ENCODE data around the gene EGFLAM.

The EGFLAM gene

DNA sequence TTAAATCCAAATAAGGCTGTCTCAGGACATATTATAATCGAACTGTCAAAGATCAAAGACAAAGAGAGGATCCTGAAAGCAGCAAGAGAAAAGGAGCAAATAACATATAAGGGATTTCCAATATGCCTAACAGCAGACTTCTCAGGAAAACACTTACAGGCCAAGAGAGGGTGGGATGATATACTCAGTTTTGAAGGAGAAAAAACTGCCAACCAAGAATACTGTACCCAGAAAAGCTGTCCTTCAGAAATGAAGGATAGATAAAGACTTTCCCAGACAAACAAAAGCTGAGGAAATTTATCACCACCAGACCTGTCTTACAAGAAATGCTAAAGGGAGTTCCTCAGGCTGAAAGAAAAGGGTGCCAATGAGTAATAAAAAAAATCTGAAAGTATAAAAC is 16.0 kb downstream of the EGFLAM start:
- H3K9me3 ChIP-seq (ENCODE audit: insufficient read depth, low read length): no peaks in the 10 kb centered on the region

DNA sequence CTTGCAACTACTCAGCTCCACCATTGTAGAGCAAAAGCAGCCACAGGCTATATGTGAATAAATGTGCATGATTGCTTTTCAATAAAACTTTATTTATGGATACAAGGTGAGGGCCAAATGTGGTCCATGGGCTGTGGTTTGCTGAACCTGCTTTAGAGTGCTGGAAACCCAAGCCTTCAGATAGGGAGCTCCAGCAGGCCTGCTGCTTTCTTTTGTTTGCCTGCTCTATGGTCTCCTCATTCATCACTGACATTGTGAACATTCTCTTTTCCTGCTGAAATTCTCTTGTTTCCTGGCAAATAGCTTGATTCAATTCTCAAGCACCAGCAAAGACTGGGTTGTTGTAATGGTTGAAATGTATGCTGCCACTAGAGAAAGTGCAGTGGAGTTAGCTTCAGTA is 26.0 kb downstream of the EGFLAM start:
- TF ChIP-seq EZH2phosphoT487 (conservative IDR thresholded peaks at IDR 0.05; ENCODE audit: low read length) (no peak), CTCF (IDR thresholded peaks at IDR 0.05; ENCODE audit: insufficient read depth, low read length, poor library complexity, severe bottlenecking) (no peak)
- Histone ChIP-seq H3K27ac (ENCODE audit: low read depth, low read length) (no peak overlapping the region), H3K9me3 (ENCODE audit: insufficient read depth, low read length) (no peaks in the 10 kb centered on the region), H3K4me3 (ENCODE audit: insufficient read depth, low read length, poor library complexity, severe bottlenecking) (no peak overlapping the region), H3K36me3 (ENCODE audit: low read length) (no peaks in the 10 kb centered on the region), H2AFZ (ENCODE audit: low read depth, low read length, severe bottlenecking) (no peak overlapping the region), H4K20me1 (ENCODE audit: low read depth, low read length) (no peaks in the 10 kb centered on the region), H3K27me3 (ENCODE audit: low read length) (no peaks in the 10 kb centered on the region), H3K79me2 (ENCODE audit: insufficient read depth, low read length) (no peaks in the 10 kb centered on the region), H3K4me2 (ENCODE audit: low read depth, low read length, poor library complexity, severe bottlenecking) (no peak overlapping the region), H3K9ac (ENCODE audit: low read length) (no peak overlapping the region), H3F3A (ENCODE audit: insufficient read depth) (no peaks in the 10 kb centered on the region), H3K9me2 (replicated peaks; ENCODE audit: insufficient read depth, low read length) (no peaks in the 10 kb centered on the region)

More for the DNA sequence above, 16.0 kb downstream of the EGFLAM start:
- H3K9me2 ChIP-seq (replicated peaks; ENCODE audit: insufficient read depth, low read length): no peaks in the 10 kb centered on the region
- no peak overlapping the region for H2AFZ ChIP-seq (ENCODE audit: low read depth, low read length, severe bottlenecking)
- H3K36me3 ChIP-seq (ENCODE audit: low read length): no peaks in the 10 kb centered on the region
- no peak overlapping the region for H3K27ac ChIP-seq (ENCODE audit: low read depth, low read length)
- H3K79me2 ChIP-seq (ENCODE audit: insufficient read depth, low read length): no peaks in the 10 kb centered on the region
- no peaks in the 10 kb centered on the region for H4K20me1 ChIP-seq (ENCODE audit: low read depth, low read length)
- no peak overlapping the region for H3K4me2 ChIP-seq (ENCODE audit: low read depth, low read length, poor library complexity, severe bottlenecking)
- TF ChIP-seq CTCF (IDR thresholded peaks at IDR 0.05; ENCODE audit: insufficient read depth, low read length, poor library complexity, severe bottlenecking): no peak
- no peak for TF ChIP-seq EZH2phosphoT487 (conservative IDR thresholded peaks at IDR 0.05; ENCODE audit: low read length)
- H3K4me3 ChIP-seq (ENCODE audit: insufficient read depth, low read length, poor library complexity, severe bottlenecking): no peak overlapping the region
- H3K27me3 ChIP-seq (ENCODE audit: low read length): no peaks in the 10 kb centered on the region
- H3F3A ChIP-seq (ENCODE audit: insufficient read depth): no peaks in the 10 kb centered on the region
- no peak overlapping the region for H3K9ac ChIP-seq (ENCODE audit: low read length)

DNA sequence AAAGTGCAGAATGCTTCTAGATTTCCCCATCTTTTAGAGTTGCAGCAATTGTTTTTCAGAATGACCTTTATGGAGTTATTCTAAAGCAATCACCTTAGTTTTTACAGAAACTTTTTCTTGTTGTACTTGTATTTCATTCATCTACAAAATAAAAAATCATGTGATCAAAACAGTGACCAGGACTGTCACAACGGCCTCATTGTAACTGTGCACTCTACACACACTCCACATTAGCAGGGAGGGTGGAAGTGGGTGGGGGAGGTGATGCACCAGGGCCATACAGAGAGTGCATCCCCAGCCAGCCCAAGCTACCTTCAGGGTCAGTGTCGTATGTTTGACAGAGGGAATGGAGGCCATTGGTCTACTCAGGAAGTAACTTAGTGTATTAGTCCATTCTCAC is 26.9 kb downstream of the EGFLAM start:
- H3K27me3 ChIP-seq (ENCODE audit: low read length): no peaks in the 10 kb centered on the region
- no peak overlapping the region for H3K4me3 ChIP-seq (ENCODE audit: insufficient read depth, low read length, poor library complexity, severe bottlenecking)
- H3K27ac ChIP-seq (ENCODE audit: low read depth, low read length): no peak overlapping the region
- no peak overlapping the region for H3K9ac ChIP-seq (ENCODE audit: low read length)
- TF ChIP-seq CTCF (IDR thresholded peaks at IDR 0.05; ENCODE audit: insufficient read depth, low read length, poor library complexity, severe bottlenecking) (no peak), EZH2phosphoT487 (conservative IDR thresholded peaks at IDR 0.05; ENCODE audit: low read length) (no peak)
- no peaks in the 10 kb centered on the region for H3K36me3 ChIP-seq (ENCODE audit: low read length)
- no peaks in the 10 kb centered on the region for H3F3A ChIP-seq (ENCODE audit: insufficient read depth)
- H2AFZ ChIP-seq (ENCODE audit: low read depth, low read length, severe bottlenecking): no peak overlapping the region
- no peaks in the 10 kb centered on the region for H4K20me1 ChIP-seq (ENCODE audit: low read depth, low read length)
- no peaks in the 10 kb centered on the region for H3K79me2 ChIP-seq (ENCODE audit: insufficient read depth, low read length)
- H3K9me3 ChIP-seq (ENCODE audit: insufficient read depth, low read length): no peaks in the 10 kb centered on the region
- H3K4me2 ChIP-seq (ENCODE audit: low read depth, low read length, poor library complexity, severe bottlenecking): no peak overlapping the region
- H3K9me2 ChIP-seq (replicated peaks; ENCODE audit: insufficient read depth, low read length): no peaks in the 10 kb centered on the region
